DOHH2 (cell line): ENCODE results near the gene SNAPC2.

ENCODE experiments used
- H3F3A ChIP-seq: fragments of 200-600 bp; sonication (generic), shearing (Covaris generic); 2 replicates; pipeline ENCODE4 v1.6.0; 2016; ENCODE audit warnings: antibody characterized with exemption, mild to moderate bottlenecking; ENCODE audit not compliant: control insufficient read depth, insufficient read depth
- H3K27ac ChIP-seq: fragments of 200-600 bp; sonication (generic); 2 replicates; pipeline ENCODE4 v1.5.1; 2014; ENCODE audit warnings: low read depth, mild to moderate bottlenecking, low read length, moderate library complexity
- H3K27me3 ChIP-seq: fragments of 200-600 bp; sonication (generic); 2 replicates; pipeline ENCODE4 v1.6.1; 2014; ENCODE audit warnings: mild to moderate bottlenecking, low read length, mixed read lengths; ENCODE audit not compliant: control insufficient read depth
- H3K36me3 ChIP-seq: fragments of 200-600 bp; sonication (generic); 2 replicates; pipeline ENCODE4 v1.6.1; 2014; ENCODE audit warnings: mild to moderate bottlenecking, low read length, moderate library complexity, mixed read lengths; ENCODE audit not compliant: control insufficient read depth
- H3K4me1 ChIP-seq: fragments of 200-600 bp; sonication (generic); 2 replicates; pipeline ENCODE4 v1.6.1; 2014; ENCODE audit warnings: mild to moderate bottlenecking, low read length, mixed read lengths; ENCODE audit not compliant: control insufficient read depth
- H3K4me2 ChIP-seq: fragments of 200-600 bp; sonication (generic); 2 replicates; pipeline ENCODE4 v1.6.0; 2014; ENCODE audit warnings: mild to moderate bottlenecking, low read length, moderate library complexity
- H3K4me3 ChIP-seq: fragments of 200-600 bp; sonication (generic); 2 replicates; pipeline ENCODE4 v1.5.1; 2014; ENCODE audit warnings: mild to moderate bottlenecking, low read length, mixed read lengths
- H3K79me2 ChIP-seq: fragments of 200-600 bp; sonication (generic); 2 replicates; pipeline ENCODE4 v1.6.1; 2014; ENCODE audit warnings: mild to moderate bottlenecking, low read length, mixed read lengths; ENCODE audit not compliant: control insufficient read depth
- H3K9me2 ChIP-seq: fragments of 200-600 bp; sonication (generic); replicated peaks from 2 replicates; pipeline ENCODE4 v1.6.1; 2014; ENCODE audit warnings: mild to moderate bottlenecking, low read length, mixed read lengths; ENCODE audit not compliant: control insufficient read depth
- H3K9me3 ChIP-seq: fragments of 200-600 bp; sonication (generic); 2 replicates; pipeline ENCODE4 v1.6.1; 2014; ENCODE audit warnings: antibody characterized with exemption, low read length, mixed read lengths; ENCODE audit not compliant: control insufficient read depth, insufficient read depth
- H4K20me1 ChIP-seq: fragments of 200-600 bp; sonication (generic); 2 replicates; pipeline ENCODE4 v1.6.0; 2014; ENCODE audit warnings: low read depth, mild to moderate bottlenecking, antibody characterized with exemption, low read length, moderate library complexity; ENCODE audit not compliant: control insufficient read depth, insufficient read depth
- EZH2phosphoT487 ChIP-seq: fragments of 200-600 bp; sonication (generic); IDR thresholded peaks from 2 replicates; pipeline ENCODE4 v1.6.1; 2017; ENCODE audit warnings: borderline replicate concordance, mild to moderate bottlenecking, antibody characterized with exemption, low read length, moderate library complexity, mixed read lengths
- TF ChIP-seq, protein P1 (sequence below): fragments of 200-600 bp; sonication (generic); IDR thresholded peaks from one replicate; pipeline ENCODE4 v1.5.1; 2014; ENCODE audit warnings: antibody characterized with exemption, mild to moderate bottlenecking, low read depth, low read length; ENCODE audit not compliant: poor library complexity, severe bottlenecking

SNAPC2 gene

DNA sequence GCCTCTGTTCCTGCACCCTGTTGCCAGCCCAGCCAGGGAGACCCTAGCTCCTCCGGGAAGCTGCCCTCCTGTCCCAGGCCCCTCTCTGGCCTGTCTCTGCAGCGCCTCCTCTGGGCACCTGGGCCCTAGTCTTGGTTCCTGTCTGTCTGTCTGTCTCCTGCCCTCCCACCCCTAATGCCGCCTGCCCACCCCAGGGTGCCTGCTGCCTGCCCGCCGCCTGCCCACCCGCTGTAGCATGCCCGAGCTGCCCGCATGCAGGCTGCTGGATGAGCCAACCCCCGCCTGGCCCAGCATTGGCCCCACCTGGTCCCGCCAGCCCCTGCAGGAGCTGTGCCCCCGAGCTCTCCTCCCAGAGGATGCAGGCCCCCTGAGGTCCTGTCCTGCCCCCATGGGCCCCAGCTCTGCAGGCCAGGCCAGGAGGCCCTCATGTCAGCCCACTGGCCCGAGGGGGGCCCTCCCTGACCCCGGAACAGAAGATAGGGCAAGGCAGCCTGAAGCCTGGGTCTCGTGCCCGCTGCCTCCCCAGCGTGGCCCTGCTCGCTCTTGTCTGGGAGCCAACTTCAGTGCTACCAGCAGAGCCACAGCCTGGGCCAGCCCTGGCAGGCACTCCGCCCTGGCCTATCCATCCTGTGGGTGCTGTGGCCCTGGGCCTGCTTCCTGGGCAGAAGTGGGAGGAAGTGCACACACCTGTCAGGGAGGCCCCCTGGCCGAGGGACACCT lies 11.2 kb upstream of the SNAPC2 start:
- H3F3A ChIP-seq = no peaks in the 10 kb centered on the region
- peaks cover 37% of the 10 kb centered on the region for H3K79me2 ChIP-seq
- no peak overlapping the region for H3K4me2 ChIP-seq
- H4K20me1 ChIP-seq = peaks cover 14% of the 10 kb centered on the region
- peaks cover 38% of the 10 kb centered on the region for H3K36me3 ChIP-seq
- no peaks in the 10 kb centered on the region for H3K27me3 ChIP-seq
- no peaks in the 10 kb centered on the region for H3K9me3 ChIP-seq
- peaks cover 10% of the 10 kb centered on the region for H3K4me1 ChIP-seq
- H3K27ac ChIP-seq = no peak overlapping the region
- TF ChIP-seq, protein P1, sequence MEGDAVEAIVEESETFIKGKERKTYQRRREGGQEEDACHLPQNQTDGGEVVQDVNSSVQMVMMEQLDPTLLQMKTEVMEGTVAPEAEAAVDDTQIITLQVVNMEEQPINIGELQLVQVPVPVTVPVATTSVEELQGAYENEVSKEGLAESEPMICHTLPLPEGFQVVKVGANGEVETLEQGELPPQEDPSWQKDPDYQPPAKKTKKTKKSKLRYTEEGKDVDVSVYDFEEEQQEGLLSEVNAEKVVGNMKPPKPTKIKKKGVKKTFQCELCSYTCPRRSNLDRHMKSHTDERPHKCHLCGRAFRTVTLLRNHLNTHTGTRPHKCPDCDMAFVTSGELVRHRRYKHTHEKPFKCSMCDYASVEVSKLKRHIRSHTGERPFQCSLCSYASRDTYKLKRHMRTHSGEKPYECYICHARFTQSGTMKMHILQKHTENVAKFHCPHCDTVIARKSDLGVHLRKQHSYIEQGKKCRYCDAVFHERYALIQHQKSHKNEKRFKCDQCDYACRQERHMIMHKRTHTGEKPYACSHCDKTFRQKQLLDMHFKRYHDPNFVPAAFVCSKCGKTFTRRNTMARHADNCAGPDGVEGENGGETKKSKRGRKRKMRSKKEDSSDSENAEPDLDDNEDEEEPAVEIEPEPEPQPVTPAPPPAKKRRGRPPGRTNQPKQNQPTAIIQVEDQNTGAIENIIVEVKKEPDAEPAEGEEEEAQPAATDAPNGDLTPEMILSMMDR = no peak
- no peak for TF ChIP-seq EZH2phosphoT487
- H3K4me3 ChIP-seq = no peak overlapping the region
- H3K9me2 ChIP-seq = no peaks in the 10 kb centered on the region

DNA sequence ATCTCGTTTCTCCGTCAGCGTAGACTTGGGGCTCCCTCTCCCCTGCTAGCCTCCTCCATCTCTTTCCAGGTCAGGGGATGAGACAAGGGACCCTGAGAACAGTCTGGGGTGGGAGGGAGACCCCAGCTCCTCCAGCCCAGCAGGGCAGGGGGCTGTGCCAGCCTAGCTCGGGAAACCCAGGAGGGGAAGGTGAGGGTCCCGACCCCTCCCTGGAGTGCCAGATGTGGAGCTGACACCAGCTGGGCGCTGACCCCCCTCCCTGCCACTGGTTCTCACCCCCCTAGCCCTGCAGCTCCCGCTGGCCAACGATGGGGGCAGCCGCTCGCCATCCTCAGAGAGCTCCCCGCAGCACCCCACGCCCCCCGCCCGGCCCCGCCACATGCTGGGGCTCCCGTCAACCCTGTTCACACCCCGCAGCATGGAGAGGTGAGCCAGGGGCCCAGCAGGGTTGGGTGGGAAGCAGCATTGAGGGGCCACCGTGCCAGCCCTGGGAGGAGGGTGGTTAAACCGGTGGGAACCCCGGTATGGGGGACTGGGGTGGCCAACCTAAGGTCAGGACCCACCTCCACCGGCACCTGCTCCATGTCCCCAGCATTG lies 10.6 kb upstream of the SNAPC2 start:
- no peaks in the 10 kb centered on the region for H3F3A ChIP-seq
- peaks cover 34% of the 10 kb centered on the region for H3K36me3 ChIP-seq
- H4K20me1 ChIP-seq = peaks cover 12% of the 10 kb centered on the region
- no peak overlapping the region for H3K27ac ChIP-seq
- no peaks in the 10 kb centered on the region for H3K27me3 ChIP-seq
- no peaks in the 10 kb centered on the region for H3K9me2 ChIP-seq
- TF ChIP-seq EZH2phosphoT487 = no peak
- TF ChIP-seq, protein P1 = no peak
- H3K79me2 ChIP-seq = peaks cover 31% of the 10 kb centered on the region
- no peak overlapping the region for H3K4me3 ChIP-seq
- H3K9me3 ChIP-seq = no peaks in the 10 kb centered on the region
- no peak overlapping the region for H3K4me2 ChIP-seq
- H3K4me1 ChIP-seq = peaks cover 8% of the 10 kb centered on the region

DNA sequence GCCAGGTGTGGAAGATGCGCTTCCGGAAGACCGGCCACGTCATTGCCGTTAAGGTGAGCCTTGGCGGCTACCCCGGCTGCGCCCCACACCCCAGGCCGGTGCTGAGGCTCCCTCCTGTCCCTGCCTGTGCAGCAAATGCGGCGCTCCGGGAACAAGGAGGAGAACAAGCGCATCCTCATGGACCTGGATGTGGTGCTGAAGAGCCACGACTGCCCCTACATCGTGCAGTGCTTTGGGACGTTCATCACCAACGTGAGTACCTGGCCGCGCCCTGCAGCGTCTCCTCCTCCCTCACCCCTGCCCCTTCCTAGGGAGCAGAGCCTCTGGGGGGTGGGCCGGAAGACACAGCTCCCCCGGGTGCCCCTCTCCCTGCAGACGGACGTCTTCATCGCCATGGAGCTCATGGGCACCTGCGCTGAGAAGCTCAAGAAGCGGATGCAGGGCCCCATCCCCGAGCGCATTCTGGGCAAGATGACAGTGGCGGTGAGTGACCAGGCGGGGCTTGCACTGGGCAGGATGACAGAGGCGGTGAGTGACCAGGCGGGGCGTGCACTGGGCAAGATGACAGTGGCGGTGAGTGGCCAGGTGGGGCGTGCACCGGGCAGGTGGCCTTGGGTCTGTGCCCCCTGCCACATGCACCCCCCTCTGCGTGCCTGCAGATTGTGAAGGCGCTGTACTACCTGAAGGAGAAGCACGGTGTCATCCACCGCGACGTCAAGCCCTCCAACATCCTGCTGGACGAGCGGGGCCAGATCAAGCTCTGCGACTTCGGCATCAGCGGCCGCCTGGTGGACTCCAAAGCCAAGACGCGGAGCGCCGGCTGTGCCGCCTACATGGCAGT lies 9.6 kb upstream of the SNAPC2 start:
- Histone ChIP-seq H3K4me1 (no peaks in the 10 kb centered on the region), H3K36me3 (peaks cover 25% of the 10 kb centered on the region), H3K9me3 (no peaks in the 10 kb centered on the region), H4K20me1 (0 out of 2 replicates have a peak, but pooled peaks cover 4% of the 10 kb centered on the region), H3K9me2 (no peaks in the 10 kb centered on the region), H3K79me2 (peaks cover 22% of the 10 kb centered on the region), H3K4me3 (no peak overlapping the region), H3F3A (no peaks in the 10 kb centered on the region), H3K27ac (no peak overlapping the region), H3K4me2 (no peak overlapping the region), H3K27me3 (peaks cover 5% of the 10 kb centered on the region)
- TF ChIP-seq EZH2phosphoT487 = no peak
- TF ChIP-seq, protein P1 = no peak
